Subcutaneous adipose tissue (tissue), 4 donors: ENCODE measurements around the gene DTNB. TPM values are rescaled to one million over a fixed set of nuclear protein-coding genes. Genes with fewer than 3 reads are reported as not detected.

Experiments
- small RNA-seq: library from RNA; depleted of rRNA; stranded (forward); fragments of <200 nt; gene quantifications from one replicate; pipeline ENCODE3, GENCODE V24; 2016
- total RNA-seq, 4 donors: library from RNA; depleted of rRNA; stranded (reverse); fragments of >200 nt; gene quantifications; one replicate each; pipeline ENCODE4 v1.1.0, GENCODE V29; 2016
- TF ChIP-seq, protein P1 (sequence below): fragments of 450-650 bp; IDR thresholded peaks from one replicate; pipeline ENCODE4 v1.5.1; 2016; ENCODE audit warnings: low read depth, mild to moderate bottlenecking, control low read depth, antibody characterized with exemption, moderate library complexity

Gene DTNB
- total RNA-seq, 4 donors from 2014 or later, result 4.6 to 11.6 (median 7.3) TPM

DNA sequence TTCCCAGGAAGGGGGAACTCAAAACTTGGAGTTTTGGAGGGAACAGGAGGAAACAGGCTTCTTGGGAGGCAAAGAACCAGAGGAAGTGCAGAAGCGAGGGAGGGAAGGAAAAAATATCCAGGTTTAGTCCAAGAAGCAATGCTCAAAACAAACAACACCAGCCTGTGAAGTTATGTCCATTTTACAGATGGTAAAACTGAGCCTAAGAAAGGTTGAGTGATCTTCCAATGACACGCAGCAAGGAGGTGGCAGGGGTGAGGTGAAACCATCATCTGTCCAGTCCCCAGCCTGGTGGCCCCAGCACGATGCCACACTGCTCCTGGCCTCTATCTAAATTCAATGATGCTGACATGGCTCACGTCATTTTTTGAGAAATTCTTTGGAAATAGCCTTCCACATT is 342.4 kb downstream of the DTNB start:
- TF ChIP-seq, protein P1, sequence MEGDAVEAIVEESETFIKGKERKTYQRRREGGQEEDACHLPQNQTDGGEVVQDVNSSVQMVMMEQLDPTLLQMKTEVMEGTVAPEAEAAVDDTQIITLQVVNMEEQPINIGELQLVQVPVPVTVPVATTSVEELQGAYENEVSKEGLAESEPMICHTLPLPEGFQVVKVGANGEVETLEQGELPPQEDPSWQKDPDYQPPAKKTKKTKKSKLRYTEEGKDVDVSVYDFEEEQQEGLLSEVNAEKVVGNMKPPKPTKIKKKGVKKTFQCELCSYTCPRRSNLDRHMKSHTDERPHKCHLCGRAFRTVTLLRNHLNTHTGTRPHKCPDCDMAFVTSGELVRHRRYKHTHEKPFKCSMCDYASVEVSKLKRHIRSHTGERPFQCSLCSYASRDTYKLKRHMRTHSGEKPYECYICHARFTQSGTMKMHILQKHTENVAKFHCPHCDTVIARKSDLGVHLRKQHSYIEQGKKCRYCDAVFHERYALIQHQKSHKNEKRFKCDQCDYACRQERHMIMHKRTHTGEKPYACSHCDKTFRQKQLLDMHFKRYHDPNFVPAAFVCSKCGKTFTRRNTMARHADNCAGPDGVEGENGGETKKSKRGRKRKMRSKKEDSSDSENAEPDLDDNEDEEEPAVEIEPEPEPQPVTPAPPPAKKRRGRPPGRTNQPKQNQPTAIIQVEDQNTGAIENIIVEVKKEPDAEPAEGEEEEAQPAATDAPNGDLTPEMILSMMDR, result no peak

DNA sequence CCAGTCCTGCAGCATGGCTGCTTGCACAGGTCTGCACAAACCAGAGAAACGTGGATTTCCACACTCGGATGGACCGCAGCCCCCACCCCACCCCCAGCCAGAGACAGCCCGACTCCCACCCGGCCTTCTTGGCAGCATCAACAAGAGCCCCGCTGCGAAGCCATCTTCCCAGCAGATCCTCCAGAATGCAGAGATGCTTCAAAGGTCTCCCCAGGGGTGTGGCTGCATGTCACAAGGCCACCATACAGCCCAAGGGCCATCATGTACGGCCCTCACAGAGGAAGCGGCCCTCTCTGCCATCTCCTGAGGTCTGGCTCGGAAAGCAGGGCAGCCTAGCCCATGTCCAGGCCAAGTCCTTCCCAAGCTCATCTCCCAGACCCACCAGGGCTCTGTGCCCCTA is 343.1 kb downstream of the DTNB start:
- TF ChIP-seq, protein P1, result no peak

DNA sequence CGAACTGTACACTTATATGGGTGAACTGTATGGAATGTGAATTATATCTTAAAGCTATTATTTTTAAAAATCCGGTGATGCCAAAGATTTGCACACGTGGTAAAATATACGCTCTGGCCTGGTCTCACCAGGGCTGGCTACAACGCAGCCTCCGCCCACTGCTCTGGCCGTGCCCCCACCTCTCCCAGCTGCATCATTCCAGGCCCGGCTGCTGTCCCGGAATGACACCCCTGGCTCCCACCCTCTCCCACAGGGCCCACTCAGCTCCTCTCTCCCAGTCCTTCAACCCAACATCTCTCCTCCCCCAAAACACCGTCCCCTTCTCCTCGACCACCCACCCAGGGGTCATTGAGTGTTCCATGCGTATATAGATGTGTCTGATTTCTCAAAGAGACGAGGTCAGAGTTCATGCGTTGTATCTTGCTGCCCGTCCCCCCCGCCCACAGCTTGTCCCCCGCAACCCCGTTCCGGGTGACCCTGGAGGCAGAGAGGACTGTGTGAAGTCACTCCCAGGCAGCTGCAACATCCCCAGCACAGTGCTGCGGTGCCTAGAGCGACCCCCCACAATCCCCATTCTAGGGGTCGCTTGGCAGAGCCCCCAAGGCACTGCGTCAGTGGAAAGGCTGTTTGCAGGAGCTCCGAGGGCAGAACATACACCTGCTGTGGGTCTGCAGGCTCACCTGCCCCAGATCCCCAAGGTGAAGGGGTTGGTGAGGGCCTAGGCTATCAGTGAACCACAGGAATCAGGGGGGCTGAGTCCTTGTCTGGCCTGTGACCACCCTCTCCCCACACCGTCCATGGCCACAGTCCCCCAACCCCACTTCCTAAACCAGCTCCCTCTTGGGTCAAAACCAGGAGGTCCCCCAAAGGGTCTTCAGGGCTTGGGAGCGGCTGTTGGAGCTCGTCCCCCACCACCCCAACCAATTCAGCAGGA is 345.0 kb downstream of the DTNB start:
- TF ChIP-seq, protein P1, result no peak

Small RNA genes within 50 kb of the gene (small RNA-seq; reads per million reads assigned to genes)
- gene MIR1301 (7.6 reads per million, percentile 86 among the genes with 10 or more reads in this experiment), gene RF00019 (0.49 reads per million)

Other genes with a start within 250 kb of the DTNB start
- gene ASXL2, start 204.9 kb upstream of the DTNB start, total RNA-seq, result 10 to 100 TPM; 17.0 to 23.5 (median 18.9) TPM